Upper lobe of right lung (tissue), 1 donor: ENCODE measurements around the gene MPZL3. TPM values are rescaled to one million over a fixed set of nuclear protein-coding genes. Genes with fewer than 3 reads are reported as not detected.

Experiments used
- ATAC-seq: fragments of 200-7000 bp; cut with Tn5 transposase; one replicate; pipeline ENCODE4 v1.9.1; 2020; ENCODE audit warnings: mild to moderate bottlenecking, moderate library complexity
- DNase-seq: peaks from one replicate; pipeline ENCODE4 v3.0.0-alpha.2; 2020
- H3K27ac ChIP-seq: fragments of 200-600 bp; one replicate; pipeline ENCODE4 v1.8.0; 2022
- H3K27me3 ChIP-seq: fragments of 200-600 bp; one replicate; pipeline ENCODE4 v1.8.0; 2022; ENCODE audit warnings: mild to moderate bottlenecking
- H3K36me3 ChIP-seq: fragments of 200-600 bp; one replicate; pipeline ENCODE4 v1.8.0; 2022
- H3K4me1 ChIP-seq: fragments of 200-600 bp; one replicate; pipeline ENCODE4 v1.8.0; 2022
- H3K4me3 ChIP-seq: fragments of 200-600 bp; one replicate; pipeline ENCODE4 v1.8.0; 2022; ENCODE audit warnings: mild to moderate bottlenecking
- H3K9me3 ChIP-seq: fragments of 200-600 bp; one replicate; pipeline ENCODE4 v1.8.0; 2022
- CTCF ChIP-seq: fragments of 200-600 bp; IDR thresholded peaks from one replicate; pipeline ENCODE4 v1.8.0; 2022; ENCODE audit warnings: antibody characterized with exemption
- intact Hi-C: fragments of 100-400 bp; cut with DNase I; formaldehyde crosslinking; loops from one replicate; pipeline ENCODE4 v1.11.0; 2022
- total RNA-seq: library from RNA; stranded (reverse); fragmentation: NEBNext Ultra II Directional; extraction: Animal tissue kit (Norgen Biotek cat#: 25700); gene quantifications from one replicate; pipeline ENCODE4 v1.2.1, GENCODE V29; 2021
- donor health status: DM: no; HTN: yes; CAD: no; lungs with severe emphysema.

The MPZL3 gene
- total RNA-seq, 1 donor from 2014 or later: 11.8 TPM

- Histone ChIP-seq H3K27ac (peak overlapping the region; percentile 48), H3K27me3 (no peaks in the 10 kb centered on the region), H3K4me3 (no peak overlapping the region), H3K4me1 (peaks cover 35% of the 10 kb centered on the region), H3K9me3 (no peaks in the 10 kb centered on the region), H3K36me3 (peaks cover 8% of the 10 kb centered on the region)
- intact Hi-C loops: no loop called here
- DNase-seq: no peak
- ATAC-seq: peak; percentile 32
- TF ChIP-seq CTCF: no peak
These were observed 39.4 kb downstream of the MPZL3 start for GRCh38 chr11:118212781-118213191.

GRCh38 chr11:118212131-118212725, 39.9 kb downstream of the MPZL3 start:
- intact Hi-C loops: no loop called here
- no peak for TF ChIP-seq CTCF
- H3K27me3 ChIP-seq: no peaks in the 10 kb centered on the region
- H3K4me1 ChIP-seq: peaks cover 38% of the 10 kb centered on the region
- peak overlapping the region; percentile 48 for H3K27ac ChIP-seq
- H3K4me3 ChIP-seq: no peak overlapping the region
- H3K36me3 ChIP-seq: peaks cover 8% of the 10 kb centered on the region
- peak; percentile 71 for DNase-seq
- no peaks in the 10 kb centered on the region for H3K9me3 ChIP-seq
- peak; percentile 84 for ATAC-seq

GRCh38 chr11:118211006-118211405, 41.2 kb downstream of the MPZL3 start:
- Histone ChIP-seq H3K9me3 (no peaks in the 10 kb centered on the region), H3K4me3 (no peak overlapping the region), H3K36me3 (peaks cover 8% of the 10 kb centered on the region), H3K27ac (peak overlapping the region; percentile 48), H3K4me1 (peaks cover 50% of the 10 kb centered on the region), H3K27me3 (no peaks in the 10 kb centered on the region)
- intact Hi-C loops: no loop called here
- ATAC-seq (no peak), DNase-seq (no peak)
- no peak for TF ChIP-seq CTCF

- Histone ChIP-seq H3K9me3 (no peaks in the 10 kb centered on the region), H3K27me3 (no peaks in the 10 kb centered on the region), H3K36me3 (peaks cover 8% of the 10 kb centered on the region), H3K4me1 (peaks cover 45% of the 10 kb centered on the region), H3K4me3 (no peak overlapping the region), H3K27ac (no peak overlapping the region)
- no peak for DNase-seq
- ATAC-seq: no peak
- intact Hi-C loops: no loop called here
- no peak for TF ChIP-seq CTCF
These were observed 41.8 kb downstream of the MPZL3 start for GRCh38 chr11:118210323-118210722.

GRCh38 chr11:118209033-118209432, 43.1 kb downstream of the MPZL3 start:
- H3K4me1 ChIP-seq: peaks cover 45% of the 10 kb centered on the region
- H3K36me3 ChIP-seq: peaks cover 8% of the 10 kb centered on the region
- DNase-seq (no peak), ATAC-seq (no peak)
- intact Hi-C loops: no loop called here
- H3K9me3 ChIP-seq: no peaks in the 10 kb centered on the region
- H3K27ac ChIP-seq: no peak overlapping the region
- TF ChIP-seq CTCF: no peak
- H3K27me3 ChIP-seq: no peaks in the 10 kb centered on the region
- H3K4me3 ChIP-seq: no peak overlapping the region

GRCh38 chr11:118207079-118207478, 45.1 kb downstream of the MPZL3 start:
- H3K27ac ChIP-seq: peak overlapping the region; percentile 49
- H3K27me3 ChIP-seq: no peaks in the 10 kb centered on the region
- no peak overlapping the region for H3K4me3 ChIP-seq
- intact Hi-C loops: no loop called here
- TF ChIP-seq CTCF: no peak
- H3K36me3 ChIP-seq: peaks cover 8% of the 10 kb centered on the region
- H3K9me3 ChIP-seq: no peaks in the 10 kb centered on the region
- H3K4me1 ChIP-seq: peaks cover 35% of the 10 kb centered on the region
- DNase-seq (no peak), ATAC-seq (no peak)
